WTC11 (cell line): ENCODE measurements around the gene ZNF672. TPM values are rescaled to one million over a fixed set of nuclear protein-coding genes. Genes with fewer than 3 reads are reported as not detected.
A peak's percentile ranks its signal among the peaks of the same experiment; 100 is the strongest.

ENCODE experiments used
- ATAC-seq: fragments of 200-7000 bp; cut with Tn5 transposase; 2 replicates; pipeline ENCODE4 v1.10.0; 2021; ENCODE audit warnings: mild to moderate bottlenecking, moderate library complexity
- CTCF ChIA-PET: fragments of 300-600 bp; sonication (Branson Sonifier 250); formaldehyde crosslinking; loops from one replicate; lab custom pipeline; 2021; ENCODE audit warnings: antibody characterized with exemption; lab: Charles Lee
- POLR2A ChIA-PET: fragments of 350-600 bp; sonication (Branson Sonifier 250); formaldehyde crosslinking; loops from one replicate; lab custom pipeline; 2021; ENCODE audit warnings: antibody characterized with exemption; lab: Charles Lee
- DNase-seq: peaks from one replicate; pipeline ENCODE4 v3.0.0; 2021; ENCODE audit warnings: low spot score
- H3K27ac Mint-ChIP-seq: 2 replicates; pipeline ENCODE4 v1.8.0; 2021; ENCODE audit warnings: mixed read lengths
- H3K27me3 Mint-ChIP-seq: 2 replicates; pipeline ENCODE4 v1.8.0; 2021; ENCODE audit warnings: low read depth, mild to moderate bottlenecking, moderate library complexity, mixed read lengths
- H3K36me3 Mint-ChIP-seq: 2 replicates; pipeline ENCODE4 v1.8.0; 2021; ENCODE audit warnings: mixed read lengths
- H3K4me1 Mint-ChIP-seq: 2 replicates; pipeline ENCODE4 v1.8.0; 2022; ENCODE audit warnings: mixed read lengths
- H3K4me3 Mint-ChIP-seq: 2 replicates; pipeline ENCODE4 v1.8.0; 2021; ENCODE audit warnings: mild to moderate bottlenecking, moderate library complexity, mixed read lengths
- H3K9me3 Mint-ChIP-seq: 2 replicates; pipeline ENCODE4 v1.8.0; 2021; ENCODE audit warnings: mixed read lengths
- ESRRA ChIP-seq: sonication (generic); formaldehyde crosslinking; IDR thresholded peaks from 2 replicates; pipeline ENCODE4 v1.8.1; 2022; ENCODE audit warnings: mild to moderate bottlenecking, missing genetic modification reagents, borderline replicate concordance
- FOXP1 ChIP-seq: sonication (generic); formaldehyde crosslinking; IDR thresholded peaks from 2 replicates; pipeline ENCODE4 v1.8.0; 2022; ENCODE audit warnings: missing genetic modification reagents, mild to moderate bottlenecking, moderate library complexity, borderline replicate concordance
- NR2C2 ChIP-seq: sonication (generic); formaldehyde crosslinking; IDR thresholded peaks from 2 replicates; pipeline ENCODE4 v1.8.0; 2022; ENCODE audit warnings: mild to moderate bottlenecking, missing genetic modification reagents
- SP1 ChIP-seq: sonication (generic); formaldehyde crosslinking; conservative IDR thresholded peaks from 2 replicates; pipeline ENCODE4 v1.8.1; 2022; ENCODE audit warnings: missing genetic modification reagents
- TEAD4 ChIP-seq: sonication (generic); formaldehyde crosslinking; IDR thresholded peaks from 2 replicates; pipeline ENCODE4 v1.8.0; 2022; ENCODE audit warnings: mild to moderate bottlenecking, missing genetic modification reagents
- ZNF138 ChIP-seq: sonication (generic); formaldehyde crosslinking; conservative IDR thresholded peaks from 2 replicates; pipeline ENCODE4 v1.8.1; 2022; ENCODE audit warnings: mild to moderate bottlenecking, moderate library complexity, missing genetic modification reagents
- ZNF232 ChIP-seq: sonication (generic); formaldehyde crosslinking; IDR thresholded peaks from 2 replicates; pipeline ENCODE4 v1.8.0; 2022; ENCODE audit warnings: mild to moderate bottlenecking, missing genetic modification reagents
- total RNA-seq: library from RNA; stranded (reverse); gene quantifications from 3 replicates; pipeline ENCODE4 v1.2.3, GENCODE V29; 2021
- TF ChIP-seq, protein P1 (sequence below): fragments of 250-450 bp; sonication (Bioruptor Pico); IDR thresholded peaks from 2 replicates; pipeline ENCODE4 v1.9.0; 2021; ENCODE audit warnings: mild to moderate bottlenecking
- TF ChIP-seq, protein P2 (sequence below): sonication (generic); formaldehyde crosslinking; IDR thresholded peaks from 2 replicates; pipeline ENCODE4 v1.8.1; 2023; ENCODE audit warnings: mild to moderate bottlenecking, moderate library complexity, missing genetic modification reagents
- TF ChIP-seq, protein P3 (sequence below): sonication (generic); formaldehyde crosslinking; IDR thresholded peaks from 2 replicates; pipeline ENCODE4 v1.8.0; 2023; ENCODE audit warnings: missing genetic modification reagents, mild to moderate bottlenecking, borderline replicate concordance
- TF ChIP-seq, protein P4 (sequence below): sonication (generic); formaldehyde crosslinking; IDR thresholded peaks from 2 replicates; pipeline ENCODE4 v1.8.1; 2023; ENCODE audit warnings: mild to moderate bottlenecking, missing genetic modification reagents
- TF ChIP-seq, protein P5 (sequence below): sonication (generic); formaldehyde crosslinking; IDR thresholded peaks from 2 replicates; pipeline ENCODE4 v1.8.0; 2022; ENCODE audit warnings: missing genetic modification reagents
- TF ChIP-seq, protein P6 (sequence below): sonication (generic); formaldehyde crosslinking; IDR thresholded peaks from 2 replicates; pipeline ENCODE4 v1.8.0; 2022; ENCODE audit warnings: mild to moderate bottlenecking, missing genetic modification reagents
- TF ChIP-seq, protein P7 (sequence below): sonication (generic); formaldehyde crosslinking; IDR thresholded peaks from 2 replicates; pipeline ENCODE4 v1.8.0; 2022; ENCODE audit warnings: mild to moderate bottlenecking, missing genetic modification reagents
- TF ChIP-seq, protein P8 (sequence below): sonication (generic); formaldehyde crosslinking; IDR thresholded peaks from 2 replicates; pipeline ENCODE4 v1.8.1; 2023; ENCODE audit warnings: mild to moderate bottlenecking, missing genetic modification reagents, moderate library complexity

The ZNF672 gene
- total RNA-seq, 1 experiment from 2014 or later = 37.9 TPM

DNA sequence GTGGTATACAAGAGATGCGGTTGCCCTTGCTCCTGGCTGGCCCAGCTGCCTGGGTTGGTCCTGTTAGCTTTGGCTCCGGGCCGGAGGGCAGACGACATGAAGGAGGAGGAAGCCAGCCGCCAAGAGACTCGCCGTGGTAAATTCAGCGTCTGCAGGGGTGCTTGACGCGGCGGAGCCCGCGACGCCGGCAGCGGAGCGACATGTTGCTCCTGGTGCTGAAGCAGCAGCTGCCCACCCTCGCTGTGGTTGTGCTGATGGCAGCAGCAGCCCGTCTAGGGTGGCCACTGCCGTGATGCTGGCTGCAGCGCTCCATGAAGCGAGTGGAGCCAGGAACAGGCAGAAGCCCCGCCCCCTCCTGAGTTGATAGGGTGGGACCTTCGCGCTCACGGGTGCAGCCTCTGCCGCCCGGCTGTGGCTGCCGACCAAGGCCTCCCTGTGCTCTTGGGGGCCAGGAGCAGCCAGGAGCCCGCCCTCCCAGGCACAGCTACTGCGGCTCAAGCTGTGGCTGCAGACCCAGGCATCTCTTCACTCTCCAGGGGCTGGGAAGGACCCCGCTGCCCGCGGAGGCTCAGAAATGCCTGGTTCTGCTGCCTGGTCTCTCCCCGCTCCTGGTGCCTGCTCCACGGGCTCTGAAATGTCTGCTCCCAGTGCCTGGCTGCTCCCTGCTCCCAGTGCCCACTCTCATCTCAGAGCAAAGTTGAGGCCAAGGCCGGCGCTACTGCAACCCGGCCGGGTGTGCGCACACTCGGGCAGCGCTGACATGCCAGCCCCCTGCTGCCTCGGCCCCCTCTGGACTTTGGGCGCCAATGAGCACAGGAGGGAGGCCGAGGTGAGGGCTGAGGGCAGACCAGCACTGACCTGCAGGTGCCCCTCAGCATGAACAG is 25.2 kb downstream of the ZNF672 start:
- Mint-ChIP-seq H3K27ac (no peak overlapping the region), H3K4me3 (peak overlapping the region; percentile 79), H3K4me1 (peaks cover 19% of the 10 kb centered on the region), H3K9me3 (peaks cover 3% of the 10 kb centered on the region), H3K27me3 (peaks cover 52% of the 10 kb centered on the region), H3K36me3 (no peaks in the 10 kb centered on the region)
- peak; percentile 48 for ATAC-seq
- ChIA-PET CTCF (interaction anchor here (1.0 to 2.8 kb wide), 3 partner anchors 11 to 43 kb away, joined by 4 to 11 read pairs (median 4); no protein-coding TSS in a partner anchor), POLR2A (interaction anchor here (2.0 kb wide), 1 partner anchor 10 kb away, joined by 10 read pairs; no protein-coding TSS in a partner anchor)
- peak; percentile 77 for DNase-seq
- TF ChIP-seq, protein P1, sequence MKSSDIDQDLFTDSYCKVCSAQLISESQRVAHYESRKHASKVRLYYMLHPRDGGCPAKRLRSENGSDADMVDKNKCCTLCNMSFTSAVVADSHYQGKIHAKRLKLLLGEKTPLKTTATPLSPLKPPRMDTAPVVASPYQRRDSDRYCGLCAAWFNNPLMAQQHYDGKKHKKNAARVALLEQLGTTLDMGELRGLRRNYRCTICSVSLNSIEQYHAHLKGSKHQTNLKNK (CRISPR knock-in tag) = no peak
- TF ChIP-seq, protein P2, sequence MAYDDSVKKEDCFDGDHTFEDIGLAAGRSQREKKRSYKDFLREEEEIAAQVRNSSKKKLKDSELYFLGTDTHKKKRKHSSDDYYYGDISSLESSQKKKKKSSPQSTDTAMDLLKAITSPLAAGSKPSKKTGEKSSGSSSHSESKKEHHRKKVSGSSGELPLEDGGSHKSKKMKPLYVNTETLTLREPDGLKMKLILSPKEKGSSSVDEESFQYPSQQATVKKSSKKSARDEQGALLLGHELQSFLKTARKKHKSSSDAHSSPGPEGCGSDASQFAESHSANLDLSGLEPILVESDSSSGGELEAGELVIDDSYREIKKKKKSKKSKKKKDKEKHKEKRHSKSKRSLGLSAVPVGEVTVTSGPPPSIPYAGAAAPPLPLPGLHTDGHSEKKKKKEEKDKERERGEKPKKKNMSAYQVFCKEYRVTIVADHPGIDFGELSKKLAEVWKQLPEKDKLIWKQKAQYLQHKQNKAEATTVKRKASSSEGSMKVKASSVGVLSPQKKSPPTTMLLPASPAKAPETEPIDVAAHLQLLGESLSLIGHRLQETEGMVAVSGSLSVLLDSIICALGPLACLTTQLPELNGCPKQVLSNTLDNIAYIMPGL (CRISPR knock-in tag) = peak; percentile 91
- peak; percentile 90 for TF ChIP-seq FOXP1
- peak; percentile 65; the same call in 1 of the 2 replicates for TF ChIP-seq SP1 (CRISPR knock-in tag)
- TF ChIP-seq, protein P3, sequence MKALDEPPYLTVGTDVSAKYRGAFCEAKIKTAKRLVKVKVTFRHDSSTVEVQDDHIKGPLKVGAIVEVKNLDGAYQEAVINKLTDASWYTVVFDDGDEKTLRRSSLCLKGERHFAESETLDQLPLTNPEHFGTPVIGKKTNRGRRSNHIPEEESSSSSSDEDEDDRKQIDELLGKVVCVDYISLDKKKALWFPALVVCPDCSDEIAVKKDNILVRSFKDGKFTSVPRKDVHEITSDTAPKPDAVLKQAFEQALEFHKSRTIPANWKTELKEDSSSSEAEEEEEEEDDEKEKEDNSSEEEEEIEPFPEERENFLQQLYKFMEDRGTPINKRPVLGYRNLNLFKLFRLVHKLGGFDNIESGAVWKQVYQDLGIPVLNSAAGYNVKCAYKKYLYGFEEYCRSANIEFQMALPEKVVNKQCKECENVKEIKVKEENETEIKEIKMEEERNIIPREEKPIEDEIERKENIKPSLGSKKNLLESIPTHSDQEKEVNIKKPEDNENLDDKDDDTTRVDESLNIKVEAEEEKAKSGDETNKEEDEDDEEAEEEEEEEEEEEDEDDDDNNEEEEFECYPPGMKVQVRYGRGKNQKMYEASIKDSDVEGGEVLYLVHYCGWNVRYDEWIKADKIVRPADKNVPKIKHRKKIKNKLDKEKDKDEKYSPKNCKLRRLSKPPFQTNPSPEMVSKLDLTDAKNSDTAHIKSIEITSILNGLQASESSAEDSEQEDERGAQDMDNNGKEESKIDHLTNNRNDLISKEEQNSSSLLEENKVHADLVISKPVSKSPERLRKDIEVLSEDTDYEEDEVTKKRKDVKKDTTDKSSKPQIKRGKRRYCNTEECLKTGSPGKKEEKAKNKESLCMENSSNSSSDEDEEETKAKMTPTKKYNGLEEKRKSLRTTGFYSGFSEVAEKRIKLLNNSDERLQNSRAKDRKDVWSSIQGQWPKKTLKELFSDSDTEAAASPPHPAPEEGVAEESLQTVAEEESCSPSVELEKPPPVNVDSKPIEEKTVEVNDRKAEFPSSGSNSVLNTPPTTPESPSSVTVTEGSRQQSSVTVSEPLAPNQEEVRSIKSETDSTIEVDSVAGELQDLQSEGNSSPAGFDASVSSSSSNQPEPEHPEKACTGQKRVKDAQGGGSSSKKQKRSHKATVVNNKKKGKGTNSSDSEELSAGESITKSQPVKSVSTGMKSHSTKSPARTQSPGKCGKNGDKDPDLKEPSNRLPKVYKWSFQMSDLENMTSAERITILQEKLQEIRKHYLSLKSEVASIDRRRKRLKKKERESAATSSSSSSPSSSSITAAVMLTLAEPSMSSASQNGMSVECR (CRISPR knock-in tag) = 0 out of 2 replicates have a peak, but pooled peaks have one; percentile 66
- TF ChIP-seq ZNF232 (CRISPR knock-in tag) = peak; percentile 86; the same call in 1 of the 2 replicates
- TF ChIP-seq, protein P4, sequence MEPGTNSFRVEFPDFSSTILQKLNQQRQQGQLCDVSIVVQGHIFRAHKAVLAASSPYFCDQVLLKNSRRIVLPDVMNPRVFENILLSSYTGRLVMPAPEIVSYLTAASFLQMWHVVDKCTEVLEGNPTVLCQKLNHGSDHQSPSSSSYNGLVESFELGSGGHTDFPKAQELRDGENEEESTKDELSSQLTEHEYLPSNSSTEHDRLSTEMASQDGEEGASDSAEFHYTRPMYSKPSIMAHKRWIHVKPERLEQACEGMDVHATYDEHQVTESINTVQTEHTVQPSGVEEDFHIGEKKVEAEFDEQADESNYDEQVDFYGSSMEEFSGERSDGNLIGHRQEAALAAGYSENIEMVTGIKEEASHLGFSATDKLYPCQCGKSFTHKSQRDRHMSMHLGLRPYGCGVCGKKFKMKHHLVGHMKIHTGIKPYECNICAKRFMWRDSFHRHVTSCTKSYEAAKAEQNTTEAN (CRISPR knock-in tag) = no peak
- TF ChIP-seq, protein P5, sequence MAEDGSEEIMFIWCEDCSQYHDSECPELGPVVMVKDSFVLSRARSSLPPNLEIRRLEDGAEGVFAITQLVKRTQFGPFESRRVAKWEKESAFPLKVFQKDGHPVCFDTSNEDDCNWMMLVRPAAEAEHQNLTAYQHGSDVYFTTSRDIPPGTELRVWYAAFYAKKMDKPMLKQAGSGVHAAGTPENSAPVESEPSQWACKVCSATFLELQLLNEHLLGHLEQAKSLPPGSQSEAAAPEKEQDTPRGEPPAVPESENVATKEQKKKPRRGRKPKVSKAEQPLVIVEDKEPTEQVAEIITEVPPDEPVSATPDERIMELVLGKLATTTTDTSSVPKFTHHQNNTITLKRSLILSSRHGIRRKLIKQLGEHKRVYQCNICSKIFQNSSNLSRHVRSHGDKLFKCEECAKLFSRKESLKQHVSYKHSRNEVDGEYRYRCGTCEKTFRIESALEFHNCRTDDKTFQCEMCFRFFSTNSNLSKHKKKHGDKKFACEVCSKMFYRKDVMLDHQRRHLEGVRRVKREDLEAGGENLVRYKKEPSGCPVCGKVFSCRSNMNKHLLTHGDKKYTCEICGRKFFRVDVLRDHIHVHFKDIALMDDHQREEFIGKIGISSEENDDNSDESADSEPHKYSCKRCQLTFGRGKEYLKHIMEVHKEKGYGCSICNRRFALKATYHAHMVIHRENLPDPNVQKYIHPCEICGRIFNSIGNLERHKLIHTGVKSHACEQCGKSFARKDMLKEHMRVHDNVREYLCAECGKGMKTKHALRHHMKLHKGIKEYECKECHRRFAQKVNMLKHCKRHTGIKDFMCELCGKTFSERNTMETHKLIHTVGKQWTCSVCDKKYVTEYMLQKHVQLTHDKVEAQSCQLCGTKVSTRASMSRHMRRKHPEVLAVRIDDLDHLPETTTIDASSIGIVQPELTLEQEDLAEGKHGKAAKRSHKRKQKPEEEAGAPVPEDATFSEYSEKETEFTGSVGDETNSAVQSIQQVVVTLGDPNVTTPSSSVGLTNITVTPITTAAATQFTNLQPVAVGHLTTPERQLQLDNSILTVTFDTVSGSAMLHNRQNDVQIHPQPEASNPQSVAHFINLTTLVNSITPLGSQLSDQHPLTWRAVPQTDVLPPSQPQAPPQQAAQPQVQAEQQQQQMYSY (CRISPR knock-in tag) = no peak
- TF ChIP-seq TEAD4 (CRISPR knock-in tag) = 0 out of 2 replicates have a peak, but pooled peaks have one; percentile 11
- TF ChIP-seq, protein P6, sequence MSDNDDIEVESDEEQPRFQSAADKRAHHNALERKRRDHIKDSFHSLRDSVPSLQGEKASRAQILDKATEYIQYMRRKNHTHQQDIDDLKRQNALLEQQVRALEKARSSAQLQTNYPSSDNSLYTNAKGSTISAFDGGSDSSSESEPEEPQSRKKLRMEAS (CRISPR knock-in tag) = peak; percentile 29; the same call in 1 of the 2 replicates
- TF ChIP-seq, protein P7, sequence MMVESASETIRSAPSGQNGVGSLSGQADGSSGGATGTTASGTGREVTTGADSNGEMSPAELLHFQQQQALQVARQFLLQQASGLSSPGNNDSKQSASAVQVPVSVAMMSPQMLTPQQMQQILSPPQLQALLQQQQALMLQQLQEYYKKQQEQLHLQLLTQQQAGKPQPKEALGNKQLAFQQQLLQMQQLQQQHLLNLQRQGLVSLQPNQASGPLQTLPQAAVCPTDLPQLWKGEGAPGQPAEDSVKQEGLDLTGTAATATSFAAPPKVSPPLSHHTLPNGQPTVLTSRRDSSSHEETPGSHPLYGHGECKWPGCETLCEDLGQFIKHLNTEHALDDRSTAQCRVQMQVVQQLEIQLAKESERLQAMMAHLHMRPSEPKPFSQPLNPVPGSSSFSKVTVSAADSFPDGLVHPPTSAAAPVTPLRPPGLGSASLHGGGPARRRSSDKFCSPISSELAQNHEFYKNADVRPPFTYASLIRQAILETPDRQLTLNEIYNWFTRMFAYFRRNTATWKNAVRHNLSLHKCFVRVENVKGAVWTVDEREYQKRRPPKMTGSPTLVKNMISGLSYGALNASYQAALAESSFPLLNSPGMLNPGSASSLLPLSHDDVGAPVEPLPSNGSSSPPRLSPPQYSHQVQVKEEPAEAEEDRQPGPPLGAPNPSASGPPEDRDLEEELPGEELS (CRISPR knock-in tag) = peak; percentile 84; the same call in 1 of the 2 replicates
- TF ChIP-seq, protein P8, sequence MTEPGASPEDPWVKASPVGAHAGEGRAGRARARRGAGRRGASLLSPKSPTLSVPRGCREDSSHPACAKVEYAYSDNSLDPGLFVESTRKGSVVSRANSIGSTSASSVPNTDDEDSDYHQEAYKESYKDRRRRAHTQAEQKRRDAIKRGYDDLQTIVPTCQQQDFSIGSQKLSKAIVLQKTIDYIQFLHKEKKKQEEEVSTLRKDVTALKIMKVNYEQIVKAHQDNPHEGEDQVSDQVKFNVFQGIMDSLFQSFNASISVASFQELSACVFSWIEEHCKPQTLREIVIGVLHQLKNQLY (CRISPR knock-in tag) = peak; percentile 76; the same call in 1 of the 2 replicates
- peak; percentile 40; the same call in 1 of the 2 replicates for TF ChIP-seq NR2C2 (CRISPR knock-in tag)
- peak; percentile 61; the same call in 1 of the 2 replicates for TF ChIP-seq ESRRA (CRISPR knock-in tag)
- no peak for TF ChIP-seq ZNF138 (CRISPR knock-in tag)
